RCC 7860 (cell line): ENCODE results near the gene XPO5.
"Not testable (repeated sequence)": the region's sequence is repeated elsewhere in the genome, so short reads cannot be mapped to it uniquely, and the experiment has no call there.

Experiments
- DNase-seq: peaks from one replicate; pipeline ENCODE4 v3.0.0-alpha.2; 2015; ENCODE audit warnings: low spot score
- FAIRE-seq: peaks from 2 replicates; lab custom pipeline; 2012; peaks lifted over from hg19 to GRCh38; lab: Jason Lieb, UNC

The XPO5 gene

GRCh38 chr6:43575772-43576551 is at the start of gene XPO5, which contains the start of gene POLH:
Gene XPO5, minus strand, starts transcription at chr6:43576038. Its CDS starts 174 bp downstream, at chr6:43575864.
Gene POLH, plus strand, starts transcription at chr6:43576185. Its CDS starts 6,135 bp downstream, at chr6:43582320.
- DNase-seq: peak; percentile 81
- FAIRE-seq: no peak

GRCh38 chr6:43625393-43625992 is 49.7 kb upstream of the XPO5 start:
- FAIRE-seq: no peak
- no peak for DNase-seq

DNA sequence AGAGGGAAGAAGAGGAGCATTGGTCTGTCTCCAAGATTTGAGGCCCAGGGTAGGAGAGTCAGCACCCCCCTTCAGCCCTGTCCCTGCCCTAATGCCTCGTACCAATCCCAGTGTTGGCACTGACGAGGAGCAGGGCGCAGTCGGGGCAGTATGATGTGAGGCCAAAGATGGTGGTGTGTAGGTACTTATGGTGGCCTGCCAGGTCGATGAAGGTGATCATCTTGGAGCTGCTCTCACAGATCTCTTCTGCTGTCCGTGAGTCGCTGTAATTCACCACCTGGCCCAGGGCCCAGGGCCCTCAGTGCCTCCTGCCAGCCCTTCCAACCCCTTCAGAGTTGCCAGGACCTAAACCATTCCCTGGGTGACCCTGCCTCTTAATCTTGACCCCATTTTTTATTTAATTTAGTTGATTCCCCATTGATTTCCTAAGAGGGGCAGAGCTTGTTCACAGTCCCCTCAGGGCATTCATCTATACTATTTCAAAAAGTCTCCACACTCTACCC is 49.0 kb upstream of the XPO5 start:
- DNase-seq: no peak
- no peak for FAIRE-seq

DNA sequence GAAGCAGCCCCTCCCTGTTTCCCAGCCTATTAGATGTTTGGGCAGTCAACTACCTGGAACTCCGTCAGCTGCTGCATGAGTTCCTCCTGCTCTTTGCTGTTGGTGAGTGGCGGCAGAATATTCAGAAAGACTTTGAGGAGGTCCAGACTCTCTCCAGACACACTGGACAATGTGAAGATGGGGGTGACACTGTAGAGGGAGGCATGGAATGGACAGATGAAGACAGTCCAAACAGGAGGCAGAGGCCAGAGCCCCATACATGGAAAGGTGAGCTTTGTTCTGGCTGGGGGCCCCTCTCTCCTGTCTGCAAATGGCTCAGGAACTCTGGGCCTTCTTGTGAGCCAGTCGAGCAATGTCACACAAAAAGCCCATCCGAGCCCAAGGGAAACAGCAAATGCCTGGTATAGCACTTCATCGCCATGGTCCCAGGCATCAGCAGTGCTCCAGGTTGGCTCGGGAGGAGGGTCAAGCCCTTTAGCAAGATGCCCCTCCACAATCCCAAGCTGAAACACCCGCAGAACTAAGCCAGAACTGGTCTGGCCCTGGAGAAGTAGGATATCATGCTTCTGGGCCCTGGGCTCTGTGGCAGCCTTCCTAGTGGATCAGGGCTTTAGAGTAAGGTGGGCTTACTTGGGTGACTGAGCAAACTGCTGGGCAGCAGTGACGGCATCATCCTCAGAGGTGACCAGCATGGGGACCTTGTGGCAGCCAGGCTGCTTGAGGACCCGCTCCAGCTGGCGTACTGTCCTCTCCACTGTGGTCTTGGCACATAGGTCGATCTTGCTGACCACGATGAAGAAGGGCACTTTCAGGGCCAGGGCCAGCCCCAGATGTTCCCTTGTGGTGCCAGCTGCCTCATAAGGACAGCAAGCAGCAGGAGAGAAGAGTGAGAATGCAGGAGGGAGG is 48.3 kb upstream of the XPO5 start:
- DNase-seq (no peak), FAIRE-seq (no peak)

DNA sequence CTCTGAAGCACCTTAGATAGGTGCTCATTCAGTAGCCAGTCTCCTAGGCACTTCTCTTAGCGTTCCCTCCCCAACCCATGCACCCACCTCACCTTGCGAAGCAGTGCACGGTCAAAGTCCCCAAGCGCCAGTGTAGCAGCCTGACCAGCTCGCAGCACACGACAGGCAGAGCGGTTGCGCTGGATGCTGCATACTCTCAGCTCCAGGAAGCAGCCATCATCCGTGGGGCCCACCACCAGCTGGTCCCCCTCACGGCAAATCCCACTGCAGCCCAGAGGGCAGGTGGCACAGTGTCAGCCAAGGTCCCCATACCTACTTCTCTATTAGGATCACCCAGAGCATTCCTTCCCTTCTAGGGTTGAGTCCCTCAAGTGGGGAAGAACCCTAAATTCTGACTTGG is 46.7 kb upstream of the XPO5 start:
- no peak for DNase-seq
- FAIRE-seq: no peak

DNA sequence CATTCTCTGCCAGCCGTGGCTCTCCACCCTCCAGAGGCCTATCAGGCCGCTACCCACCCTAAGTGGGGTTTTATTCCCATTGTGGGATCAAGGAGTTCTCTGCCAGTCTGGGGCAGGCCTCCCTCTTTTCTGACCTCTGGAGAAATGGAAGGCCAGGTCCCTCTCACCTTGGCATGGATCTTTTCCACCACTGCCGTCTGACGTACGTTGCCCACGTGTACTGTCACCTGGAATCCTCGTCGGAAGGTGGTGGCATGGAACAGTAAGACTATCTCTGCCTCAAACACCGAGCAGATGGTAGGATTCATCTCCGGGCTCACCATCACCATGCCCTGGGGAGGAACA is 46.0 kb upstream of the XPO5 start:
- no peak for FAIRE-seq
- no peak for DNase-seq

DNA sequence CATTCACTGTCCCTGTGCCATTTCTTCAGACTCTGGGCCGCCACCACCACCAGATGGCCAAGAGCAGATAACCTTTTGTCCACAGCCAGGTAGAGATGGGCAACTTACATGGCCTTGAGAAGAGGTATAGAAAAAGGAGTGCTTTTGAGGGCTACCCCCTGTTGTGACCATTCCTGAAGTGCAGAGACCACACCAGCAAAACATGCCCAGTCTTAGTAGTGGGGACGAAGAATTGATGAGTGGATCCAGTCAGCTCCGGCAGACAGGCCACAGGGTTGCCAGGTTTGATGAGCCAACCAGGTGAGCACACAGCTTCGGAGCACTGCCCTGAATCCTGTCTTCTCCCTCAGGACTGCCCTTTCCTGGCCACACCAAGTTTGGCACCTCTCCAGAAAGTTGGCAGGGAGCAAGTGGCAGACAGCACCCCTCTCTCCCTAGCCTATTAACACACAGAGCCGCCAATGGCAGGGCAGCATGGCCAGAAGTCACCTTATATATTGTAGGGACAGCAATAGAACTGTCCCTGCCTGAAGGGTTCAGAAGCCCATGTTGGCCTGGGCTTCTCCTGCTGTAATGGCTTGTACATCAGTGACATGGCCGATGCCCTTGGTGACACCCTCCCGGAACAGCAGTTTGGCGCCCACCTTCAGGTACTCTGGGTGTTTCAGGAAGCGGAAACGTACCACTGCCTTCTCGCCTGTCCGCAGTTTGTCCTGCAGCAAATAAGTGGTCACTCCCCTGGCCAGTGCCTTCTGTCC is 45.4 kb upstream of the XPO5 start:
- DNase-seq: no peak
- no peak for FAIRE-seq

DNA sequence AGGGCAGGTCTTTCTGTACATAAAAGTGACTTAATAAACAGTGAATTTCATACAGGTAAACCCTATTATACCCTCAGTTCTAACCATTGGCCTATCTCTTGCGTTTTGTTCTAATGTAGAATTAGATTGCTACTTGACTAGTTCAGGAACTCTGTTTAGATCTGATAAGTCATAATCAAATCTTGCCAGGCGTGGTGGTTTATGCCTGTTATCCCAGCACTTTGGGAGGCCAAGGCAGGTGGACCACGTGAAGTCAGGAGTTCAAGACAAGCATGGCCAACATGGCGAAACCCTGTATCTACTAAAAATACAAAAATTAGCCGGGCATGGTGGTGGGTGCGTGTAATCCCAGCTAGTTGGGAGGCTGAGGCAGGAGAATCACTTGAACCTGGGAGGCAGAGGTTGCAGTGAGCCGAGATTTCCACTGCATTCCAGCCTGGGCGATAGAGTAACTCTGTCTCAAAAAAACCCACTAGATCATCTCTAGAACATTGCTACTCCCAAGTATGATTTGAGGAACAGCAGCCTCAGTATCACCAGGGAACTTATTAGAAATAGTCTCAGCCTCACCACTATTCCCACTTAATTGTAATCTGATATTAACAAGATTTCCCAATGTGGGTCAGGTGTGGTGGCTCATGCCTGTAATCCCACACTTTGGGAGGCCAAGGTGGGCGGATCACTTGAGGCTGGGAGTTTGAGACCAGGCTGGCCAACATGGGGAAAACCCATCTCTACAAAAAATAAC is 41.1 kb upstream of the XPO5 start:
- FAIRE-seq: no peak
- DNase-seq: no peak

DNA sequence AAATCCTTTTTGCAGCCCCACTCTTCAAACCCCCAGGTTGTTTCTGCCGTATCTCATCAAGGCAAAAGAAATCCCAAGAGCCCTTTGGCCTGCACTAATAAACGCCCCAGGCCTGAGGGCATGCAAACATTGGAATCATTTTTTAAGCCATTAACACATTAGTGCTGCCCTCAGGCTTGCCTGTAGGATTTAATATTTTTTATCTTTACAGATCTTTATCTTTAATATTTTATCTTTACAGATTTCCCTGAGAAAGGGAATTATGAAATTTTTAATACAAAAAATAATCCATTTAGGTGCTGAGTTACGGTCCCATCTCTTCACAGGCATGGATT is 38.5 kb upstream of the XPO5 start:
- FAIRE-seq (no peak), DNase-seq (no peak)

DNA sequence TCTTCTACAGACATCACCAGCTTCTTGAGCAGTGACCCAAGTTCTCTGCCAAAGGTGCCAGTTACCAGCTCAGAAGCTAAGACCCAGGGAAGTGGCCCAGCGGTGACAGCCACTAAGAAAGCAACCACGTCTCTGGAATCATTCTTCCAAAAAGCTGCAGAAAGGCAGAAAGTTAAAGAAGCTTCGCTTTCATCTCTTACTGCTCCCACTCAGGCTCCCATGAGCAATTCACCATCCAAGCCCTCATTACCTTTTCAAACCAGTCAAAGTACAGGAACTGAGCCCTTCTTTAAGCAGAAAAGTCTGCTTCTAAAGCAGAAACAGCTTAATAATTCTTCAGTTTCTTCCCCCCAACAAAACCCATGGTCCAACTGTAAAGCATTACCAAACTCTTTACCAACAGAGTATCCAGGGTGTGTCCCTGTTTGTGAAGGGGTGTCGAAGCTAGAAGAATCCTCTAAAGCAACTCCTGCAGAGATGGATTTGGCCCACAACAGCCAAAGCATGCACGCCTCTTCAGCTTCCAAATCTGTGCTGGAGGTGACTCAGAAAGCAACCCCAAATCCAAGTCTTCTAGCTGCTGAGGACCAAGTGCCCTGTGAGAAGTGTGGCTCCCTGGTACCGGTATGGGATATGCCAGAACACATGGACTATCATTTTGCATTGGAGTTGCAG is 38.0 kb upstream of the XPO5 start:
- DNase-seq (no peak), FAIRE-seq (no peak)

- FAIRE-seq (no peak), DNase-seq (no peak)
Measured at GRCh38 chr6:43610431-43610830, 34.6 kb upstream of the XPO5 start.

- no peak for DNase-seq
- FAIRE-seq: no peak
Measured at GRCh38 chr6:43609402-43609801, 33.6 kb upstream of the XPO5 start.

DNA sequence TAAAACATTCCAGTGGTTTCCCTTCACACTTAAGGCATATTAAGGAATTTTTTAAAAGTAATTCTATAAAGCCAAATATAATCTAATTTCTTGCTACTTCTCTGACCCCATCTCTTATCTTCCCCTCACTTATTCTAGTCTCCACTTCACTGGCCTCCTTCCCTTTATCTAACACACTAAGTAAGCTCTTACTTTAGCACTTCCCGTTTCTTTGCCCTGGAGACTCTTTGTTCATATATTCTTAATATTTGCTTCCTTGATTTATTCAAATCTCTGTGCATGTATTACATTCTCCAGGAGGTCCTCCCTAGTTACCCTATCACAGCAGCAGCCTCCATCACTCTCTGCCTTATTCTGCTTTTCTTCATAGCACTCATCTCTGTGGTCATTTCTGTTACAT is 33.0 kb upstream of the XPO5 start:
- DNase-seq (no peak), FAIRE-seq (no peak)

- no peak for FAIRE-seq
- DNase-seq: peak; percentile 43
Measured at GRCh38 chr6:43608310-43608763, 32.5 kb upstream of the XPO5 start.

- FAIRE-seq (no peak), DNase-seq (no peak)
Measured at GRCh38 chr6:43606019-43606418, 30.2 kb upstream of the XPO5 start.

DNA sequence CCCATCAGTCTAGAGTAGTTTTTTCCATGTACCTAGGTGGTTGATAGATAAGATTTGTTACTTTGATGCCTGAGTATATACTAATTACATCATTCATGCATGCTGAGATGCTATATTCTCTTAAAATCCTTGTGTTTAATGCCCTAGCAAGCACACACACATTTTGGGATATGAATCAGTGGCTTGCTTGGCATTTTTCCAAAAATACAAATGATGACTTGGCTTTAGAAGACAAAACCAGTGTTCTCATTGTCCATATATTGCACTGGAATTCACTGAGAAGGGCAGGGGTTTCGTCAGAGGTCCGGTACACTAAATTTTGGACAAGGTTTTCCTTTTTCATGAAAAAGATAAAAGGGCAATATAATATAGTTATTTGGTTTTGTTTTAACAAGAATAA is 28.3 kb upstream of the XPO5 start:
- FAIRE-seq: no peak
- DNase-seq: peak; percentile 18

- FAIRE-seq (no peak), DNase-seq (no peak)
Measured at GRCh38 chr6:43600595-43600994, 24.8 kb upstream of the XPO5 start.

DNA sequence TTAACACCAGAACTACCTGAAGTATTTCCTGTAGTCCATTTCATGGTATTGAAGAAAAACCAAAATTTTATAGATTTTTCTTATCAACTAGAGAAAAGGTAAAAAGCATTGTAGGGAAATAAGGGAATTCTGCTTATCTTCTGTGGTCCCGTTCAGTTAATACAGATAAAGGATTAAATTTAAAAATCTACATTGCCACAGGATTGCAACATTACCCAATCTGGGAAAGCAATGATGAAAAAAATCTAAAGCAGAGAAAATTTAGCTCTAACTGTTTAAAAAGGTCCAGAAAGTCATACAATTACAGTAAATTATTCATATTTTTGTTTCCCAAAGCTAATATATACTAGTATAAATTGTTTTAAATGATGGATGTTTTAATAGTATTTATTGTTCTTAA is 18.1 kb upstream of the XPO5 start:
- no peak for DNase-seq
- FAIRE-seq: no peak

DNA sequence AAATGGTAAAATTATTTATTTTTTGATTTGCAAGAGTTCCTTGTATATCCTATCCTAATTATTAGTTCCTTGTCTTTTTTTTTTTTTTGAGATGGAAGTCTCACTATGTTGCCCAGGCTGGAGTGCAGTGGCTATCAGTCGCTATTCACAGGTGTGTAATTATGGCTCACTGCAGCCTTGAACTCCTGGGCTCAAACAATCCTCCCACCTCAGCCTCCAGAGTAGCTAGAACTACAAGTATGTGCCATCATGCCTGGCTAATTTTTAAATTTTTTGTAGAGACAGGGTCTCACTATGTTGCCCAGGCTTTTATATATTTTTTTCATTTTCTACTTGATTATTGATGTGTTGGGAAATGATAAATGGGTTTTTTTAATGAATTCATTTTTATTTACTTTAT is 13.7 kb upstream of the XPO5 start:
- DNase-seq, FAIRE-seq: not testable (repeated sequence)
